Posterior vena cava (tissue), 2 donors: Measurements from ENCODE around the gene DLG2. TPM values are rescaled to one million over a fixed set of nuclear protein-coding genes. Genes with fewer than 3 reads are reported as not detected.

Experiments
- DNase-seq: peaks from one replicate; pipeline ENCODE4 v3.0.0-alpha.2; 2020; ENCODE audit warnings: low spot score
- intact Hi-C, 2 donors: fragments of 100-400 bp; cut with DNase I; formaldehyde crosslinking; loops; one replicate each; pipeline versions ENCODE4 v1.14.1 to v1.14.2; 2022 to 2023
- total RNA-seq, 2 donors: library from RNA; stranded (reverse); fragmentation: NEBNext Ultra II Directional; extraction: Animal tissue kit (Norgen Biotek cat#: 25700); gene quantifications; one replicate each; pipeline ENCODE4 v1.2.1, GENCODE V29; 2021
- donor health status: DM: yes; HTN: yes; CAD: no.
- donor health status: DM: yes; HTN: yes; CAD: no.

DLG2 gene
- total RNA-seq, 2 donors from 2014 or later, result 17.2 to 20.5 TPM

- intact Hi-C loops, result no loop called here
- DNase-seq, result no peak
These were observed 942.0 kb downstream of the DLG2 start for GRCh38 chr11:84685149-84685548.

GRCh38 chr11:84681456-84681855 lies 945.7 kb downstream of the DLG2 start:
- intact Hi-C loops, result no loop called here
- DNase-seq, result no peak

- intact Hi-C loops, result no loop called here
- DNase-seq, result no peak
These were observed 951.6 kb downstream of the DLG2 start for GRCh38 chr11:84675396-84676025.

- intact Hi-C loops, result no loop called here
- DNase-seq, result no peak
These were observed 953.4 kb downstream of the DLG2 start for GRCh38 chr11:84673753-84674152.

- intact Hi-C loops, result no loop called here
- no peak for DNase-seq
These were observed 955.7 kb downstream of the DLG2 start for GRCh38 chr11:84671325-84671999.

- DNase-seq, result no peak
- intact Hi-C loops, result no loop called here
These were observed 963.4 kb downstream of the DLG2 start for GRCh38 chr11:84663731-84664130.

- DNase-seq, result no peak
- intact Hi-C loops, result no loop called here
These were observed 966.7 kb downstream of the DLG2 start for GRCh38 chr11:84660257-84660977.

GRCh38 chr11:84655712-84656111 lies 971.4 kb downstream of the DLG2 start:
- intact Hi-C loops, result no loop called here
- no peak for DNase-seq

GRCh38 chr11:84648471-84648870 lies 978.7 kb downstream of the DLG2 start:
- no peak for DNase-seq

GRCh38 chr11:84645988-84646694 lies 981.0 kb downstream of the DLG2 start:
- no peak for DNase-seq
- intact Hi-C loops, result no loop called here

More at GRCh38 chr11:84648471-84648870, 978.7 kb downstream of the DLG2 start:
- intact Hi-C loops, result no loop called here

GRCh38 chr11:84642500-84642899 lies 984.6 kb downstream of the DLG2 start:
- DNase-seq, result no peak
- intact Hi-C loops, result loop anchor here in 1 of 2 donors (2.0 kb wide), 1 partner anchor 68 kb away; no protein-coding TSS in a partner anchor

- no peak for DNase-seq
- intact Hi-C loops, result no loop called here
These were observed 992.8 kb downstream of the DLG2 start for GRCh38 chr11:84634309-84634708.

- intact Hi-C loops, result no loop called here
- no peak for DNase-seq
These were observed 998.1 kb downstream of the DLG2 start for GRCh38 chr11:84628871-84629620.

- intact Hi-C loops, result no loop called here
- DNase-seq, result no peak
These were observed 1000.9 kb downstream of the DLG2 start for GRCh38 chr11:84626256-84626655.

- DNase-seq, result no peak
- intact Hi-C loops, result no loop called here
These were observed 1014.5 kb downstream of the DLG2 start for GRCh38 chr11:84612645-84613044.

GRCh38 chr11:84608837-84609196 lies 1018.3 kb downstream of the DLG2 start:
- intact Hi-C loops, result loop anchor here in 1 of 2 donors (10.0 kb wide), 1 partner anchor 1886 kb away; no protein-coding TSS in a partner anchor
- DNase-seq, result no peak

- intact Hi-C loops, result loop anchor here in 1 of 2 donors (10.0 kb wide), 1 partner anchor 1887 kb away; no protein-coding TSS in a partner anchor
- no peak for DNase-seq
These were observed 1018.9 kb downstream of the DLG2 start for GRCh38 chr11:84607975-84608836.

GRCh38 chr11:84594602-84595001 lies 1032.5 kb downstream of the DLG2 start:
- no peak for DNase-seq

More at GRCh38 chr11:84594602-84595001, 1032.5 kb downstream of the DLG2 start:
- intact Hi-C loops, result no loop called here
